K562 (cell line): Measurements from ENCODE around the gene COL28A1. TPM values are rescaled to one million over a fixed set of nuclear protein-coding genes. Genes with fewer than 3 reads are reported as not detected.

ENCODE experiments used
- ATAC-seq: fragments of 200-7000 bp; cut with Tn5 transposase; 3 replicates; pipeline ENCODE4 v1.9.1; 2020; ENCODE audit warnings: moderate library complexity
- BruUV-seq: library from RNA; stranded (reverse); fragments of 400-500 nt; replicated peaks from 2 replicates; lab custom pipeline; 2021; lab: Mats Ljungman, UMichigan
- CTCF ChIA-PET: fragments of 300-600 bp; formaldehyde crosslinking; extraction: SDS; loops from one replicate; lab custom pipeline; 2021; ENCODE audit warnings: low intra/inter-chr PET ratio; lab: Yijun Ruan, JAX
- POLR2A ChIA-PET: fragments of 300-600, 350-650 bp; sonication (Branson Sonifier 250); formaldehyde crosslinking; extraction: SDS; loops from one replicate; lab custom pipeline; 2021; ENCODE audit warnings: antibody characterized with exemption, inconsistent platforms; lab: Yijun Ruan, JAX
- DNase-seq, 4 experiments: peaks; one replicate each; pipeline versions ENCODE4 v3.0.0 to v3.0.0-alpha.2; 2011 to 2018; ENCODE audit warnings: low spot score in 3 of 4, mixed read lengths in 3 of 4; ENCODE audit errors: extremely low read depth in 1 of 4
- FAIRE-seq: peaks from 2 replicates; lab custom pipeline; 2011; peaks lifted over from hg19 to GRCh38; lab: Jason Lieb, UNC
- H2AFZ ChIP-seq: 2 replicates; pipeline ENCODE4 v1.6.0; 2011; ENCODE audit warnings: low read depth, low read length, control low read depth, inconsistent platforms
- H3K27ac ChIP-seq: fragments of 200-600 bp; 3 replicates; pipeline ENCODE4 v1.8.0; 2011; ENCODE audit warnings: low read depth, mild to moderate bottlenecking, control low read depth, inconsistent platforms, low read length, moderate library complexity, mixed read lengths; ENCODE audit errors: extremely low read depth
- H3K27me3 ChIP-seq, 2 experiments: fragments of 300-600 bp in 1 of 2; 2 replicates in 1 of 2; 3 replicates in 1 of 2; pipeline versions ENCODE4 v1.6.0 to v1.8.0; 2011; ENCODE audit warnings: inconsistent platforms in 2 of 2, low read length in 2 of 2, mild to moderate bottlenecking in 1 of 2, mixed read lengths in 1 of 2, moderate library complexity in 1 of 2; ENCODE audit not compliant: control insufficient read depth in 2 of 2, insufficient read depth in 2 of 2
- H3K36me3 ChIP-seq: fragments of 300-600 bp; 3 replicates; pipeline ENCODE4 v1.8.0; 2011; ENCODE audit warnings: mild to moderate bottlenecking, low read length, inconsistent platforms; ENCODE audit not compliant: control insufficient read depth, insufficient read depth
- H3K4me1 ChIP-seq, 2 experiments: fragments of 200-600 bp in 1 of 2; replicated peaks in 1 of 2; 2 replicates in 1 of 2; 3 replicates in 1 of 2; pipeline versions ENCODE4 v1.5.1 to v1.8.0; 2011; ENCODE audit warnings: inconsistent platforms in 2 of 2, low read length in 2 of 2, mild to moderate bottlenecking in 1 of 2, mixed read lengths in 1 of 2, moderate library complexity in 1 of 2; ENCODE audit not compliant: control insufficient read depth in 2 of 2, insufficient read depth in 2 of 2
- H3K4me2 ChIP-seq: 2 replicates; pipeline ENCODE4 v1.6.1; 2011; ENCODE audit warnings: low read length, control low read depth, inconsistent platforms, mixed read lengths; ENCODE audit not compliant: insufficient read depth
- H3K4me3 ChIP-seq: fragments of 200-600 bp; sonication (generic), shearing (Covaris generic); 2 replicates; pipeline ENCODE4 v1.5.1; 2016; ENCODE audit warnings: control low read depth, inconsistent platforms
- H3K79me2 ChIP-seq: fragments of 200-600 bp; 3 replicates; pipeline ENCODE4 v1.8.0; 2011; ENCODE audit warnings: low read length, inconsistent platforms; ENCODE audit not compliant: control insufficient read depth, insufficient read depth
- H3K9ac ChIP-seq, 2 experiments: 2 replicates each; pipeline versions ENCODE4 v1.6.0 to v1.6.1; 2011; ENCODE audit warnings: low read depth in 2 of 2, low read length in 2 of 2, control low read depth in 1 of 2, inconsistent platforms in 1 of 2, mild to moderate bottlenecking in 1 of 2, mixed read lengths in 1 of 2; ENCODE audit not compliant: insufficient read depth in 1 of 2
- H3K9me1 ChIP-seq: one replicate; pipeline ENCODE4 v1.6.0; 2011; ENCODE audit warnings: inconsistent platforms, mild to moderate bottlenecking, low read length, moderate library complexity; ENCODE audit not compliant: control insufficient read depth, insufficient read depth
- H3K9me3 ChIP-seq: replicated peaks from 2 replicates; pipeline ENCODE4 v1.5.1; 2011; ENCODE audit warnings: low read depth, low read length, inconsistent platforms; ENCODE audit not compliant: control insufficient read depth, insufficient read depth
- H4K20me1 ChIP-seq: replicated peaks from 2 replicates; pipeline ENCODE4 v1.6.1; 2011; ENCODE audit warnings: low read length, inconsistent platforms, mixed read lengths; ENCODE audit not compliant: control insufficient read depth, insufficient read depth
- HNRNPK ChIP-seq: fragments of 200-400 bp; formaldehyde crosslinking; IDR thresholded peaks from one replicate; pipeline ENCODE4 v1.6.1; 2018; ENCODE audit warnings: mild to moderate bottlenecking, low read depth, low read length; ENCODE audit not compliant: poor library complexity, severe bottlenecking
- KDM2B ChIP-seq: fragments of 250-450 bp; sonication (Bioruptor Pico); IDR thresholded peaks from 2 replicates; pipeline ENCODE4 v1.8.0; 2021; ENCODE audit warnings: mild to moderate bottlenecking, moderate library complexity
- PCBP2 ChIP-seq: fragments of 200-400 bp; formaldehyde crosslinking; IDR thresholded peaks from 2 replicates; pipeline ENCODE4 v1.6.1; 2018; ENCODE audit warnings: low read length, low read depth, mild to moderate bottlenecking, moderate library complexity; ENCODE audit not compliant: poor library complexity, severe bottlenecking
- PRMT5 ChIP-seq: sonication (generic); formaldehyde crosslinking; IDR thresholded peaks from 2 replicates; pipeline ENCODE4 v1.5.0; 2020; ENCODE audit warnings: missing genetic modification reagents
- SPI1 ChIP-seq: IDR thresholded peaks from 2 replicates; pipeline ENCODE4 v1.6.1; 2011; ENCODE audit warnings: low read depth, low read length, control low read depth, borderline replicate concordance
- TARDBP ChIP-seq: fragments of 450-650 bp; IDR thresholded peaks from 2 replicates; pipeline ENCODE4 v1.6.1; 2016
- WGBS: fragments of 100-300 bp; shearing (Covaris generic); methylation state at CpG from one replicate; pipeline ENCODE4 v1.1.6; 2016; ENCODE audit warnings: low coverage, mixed read lengths; ENCODE audit not compliant: insufficient coverage; ENCODE audit errors: missing lambda C conversion rate; 5-methylcytosine and 5-hydroxymethylcytosine counted together
- in situ Hi-C: fragments of 300-500 bp; cut with MboI; formaldehyde crosslinking; loops from 4 replicates; pipeline ENCODE4 v1.15.0; 2018; ENCODE audit warnings: inconsistent platforms, mixed read lengths
- intact Hi-C: fragments of 100-400 bp; cut with micrococcal nuclease; formaldehyde crosslinking; loops from 2 replicates; pipeline ENCODE4 v1.14.2; 2022
- polyA plus RNA-seq, 8 experiments: library from polyadenylated mRNA; depleted of rRNA in 4 of 8; stranded (reverse) in 5 of 8; unstranded in 3 of 8; fragments of >200 nt; fragmentation: Nextera tagmentation in 2 of 8; fragmentation: Illumina TruSeq in 1 of 8; extraction: Ambion mirVana in 2 of 8; extraction: Trizol in 1 of 8; gene quantifications; 2 replicates each; pipeline versions ENCODE4 v1.2.1 to v1.2.3, GENCODE V29; 2011 to 2014; ENCODE audit warnings: inconsistent platforms in 1 of 8, missing spikeins in 1 of 8
- total RNA-seq, 7 experiments: library from RNA; depleted of rRNA in 6 of 7; stranded (reverse); fragments of >200 nt in 6 of 7; fragmentation: Illumina TruSeq in 2 of 7; extraction: Trizol in 2 of 7; gene quantifications; 2 replicates each; pipeline versions ENCODE4 v1.2.1 to v1.2.3, GENCODE V29; 2011 to 2021; ENCODE audit warnings: low replicate concordance in 1 of 7

COL28A1 gene
- total and polyA plus RNA-seq, 9 of the 15 experiments (the other 6 are each of a cell fraction or from before 2014, with no cell fraction given): 0.03 to 0.13 (median 0.05) TPM; not detected in 3

- FAIRE-seq: no peak
- Histone ChIP-seq H4K20me1 (no peaks in the 10 kb centered on the region), H3K9me1 (no peaks in the 10 kb centered on the region), H2AFZ (no peak overlapping the region), H3K4me3 (no peak overlapping the region), H3K79me2 (no peaks in the 10 kb centered on the region), H3K27me3 (peaks cover 0 to 3% of the 10 kb centered on the region in 2 experiments; a peak in 2 of 5 replicates), H3K4me1 (no peaks in the 10 kb centered on the region), H3K27ac (no peak overlapping the region), H3K4me2 (no peak overlapping the region), H3K9ac (no peak overlapping the region), H3K9me3 (no peaks in the 10 kb centered on the region), H3K36me3 (no peaks in the 10 kb centered on the region)
- ChIA-PET CTCF (no interaction called here), POLR2A (interaction anchor here (0.9 kb wide), 1 partner anchor 9 kb away, joined by 3 read pairs; no protein-coding TSS in a partner anchor)
- TF ChIP-seq KDM2B (CRISPR knock-in tag): no peak
- TF ChIP-seq HNRNPK: peak; percentile 79
- TF ChIP-seq PCBP2: peak; percentile 58
- BruUV-seq: no TSS peak
- intact Hi-C loops (no loop called here), in situ Hi-C loops (loop anchor here (25.0 kb wide), 1 partner anchor 455 kb away; no protein-coding TSS in a partner anchor)
- ATAC-seq: no peak
- WGBS: 0% methylated on average over 2 of the region's 2 CpGs
- DNase-seq: no peak
These were observed 118.3 kb downstream of the COL28A1 start for GRCh38 chr7:7417414-7417813.

GRCh38 chr7:7416031-7416858 is 119.4 kb downstream of the COL28A1 start:
- Histone ChIP-seq H3K4me1 (no peaks in the 10 kb centered on the region), H3K4me3 (no peak overlapping the region), H2AFZ (no peak overlapping the region), H3K27me3 (no peaks in the 10 kb centered on the region), H3K27ac (no peak overlapping the region), H3K9me3 (no peaks in the 10 kb centered on the region), H3K36me3 (no peaks in the 10 kb centered on the region), H3K9ac (no peak overlapping the region), H4K20me1 (no peaks in the 10 kb centered on the region), H3K4me2 (no peak overlapping the region), H3K79me2 (no peaks in the 10 kb centered on the region), H3K9me1 (no peaks in the 10 kb centered on the region)
- intact Hi-C loops (no loop called here), in situ Hi-C loops (loop anchor here (25.0 kb wide), 1 partner anchor 454 kb away; no protein-coding TSS in a partner anchor)
- 0 out of 2 replicates have a peak, but pooled peaks have one; percentile 10 for TF ChIP-seq SPI1
- TF ChIP-seq PRMT5: no peak
- no peak for TF ChIP-seq TARDBP
- ChIA-PET CTCF (no interaction called here), POLR2A (no interaction called here)
- 0% methylated on average over 6 of the region's 6 CpGs for WGBS
- DNase-seq: no peak
- BruUV-seq: no TSS peak
- ATAC-seq: no peak
- FAIRE-seq: no peak
